Prostate gland (tissue), 2 donors: Measurements from ENCODE around the gene CEP112. TPM values are rescaled to one million over a fixed set of nuclear protein-coding genes. Genes with fewer than 3 reads are reported as not detected.
A peak's percentile ranks its signal among the peaks of the same experiment; 100 is the strongest.

ENCODE experiments used
- DNase-seq: peaks from one replicate; pipeline ENCODE4 v3.0.0-alpha.2; 2019; ENCODE audit warnings: low spot score
- H3K27ac ChIP-seq, 2 donors: fragments of 200-600 bp; sonication (generic); 2 replicates each; pipeline ENCODE4 v1.5.1; 2017 to 2019
- H3K27me3 ChIP-seq: fragments of 200-600 bp; sonication (generic); replicated peaks from 2 replicates; pipeline ENCODE4 v1.5.1; 2019; ENCODE audit not compliant: insufficient read depth
- H3K36me3 ChIP-seq, 2 donors: fragments of 200-600 bp; sonication (generic); 1 replicate in 1 of 2; 2 replicates in 1 of 2; pipeline versions ENCODE4 v1.5.1 to v1.8.1; 2017 to 2019
- H3K4me1 ChIP-seq: fragments of 200-600 bp; sonication (generic); replicated peaks from 2 replicates; pipeline ENCODE4 v1.5.1; 2019
- H3K4me3 ChIP-seq, 2 donors: fragments of 200-600 bp; sonication (generic); 2 replicates each; pipeline ENCODE4 v1.5.1; 2017 to 2019
- H3K9me3 ChIP-seq: fragments of 200-600 bp; sonication (generic); 2 replicates; pipeline ENCODE4 v1.5.1; 2017
- CTCF ChIP-seq, 4 experiments: fragments of 200-600 bp in 2 of 4; fragments of 450-650 bp in 2 of 4; sonication (generic) in 2 of 4; IDR thresholded peaks; 1 replicate in 3 of 4; 2 replicates in 1 of 4; pipeline ENCODE4 v1.5.1; 2016 to 2019; ENCODE audit warnings: antibody characterized with exemption in 4 of 4, mild to moderate bottlenecking in 2 of 4, moderate library complexity in 2 of 4
- POLR2A ChIP-seq: fragments of 450-650 bp; IDR thresholded peaks from one replicate; pipeline ENCODE4 v1.6.1; 2016; ENCODE audit warnings: antibody characterized with exemption, mild to moderate bottlenecking
- POLR2AphosphoS5 ChIP-seq: sonication (generic); formaldehyde crosslinking; IDR thresholded peaks from one replicate; pipeline ENCODE4 v1.6.1; 2017; ENCODE audit warnings: antibody characterized with exemption
- WGBS: methylation state at CpG from one replicate; pipeline ENCODE4 v1.1.5; 2018; 5-methylcytosine and 5-hydroxymethylcytosine counted together
- intact Hi-C: fragments of 100-400 bp; cut with DNase I; formaldehyde crosslinking; loops from one replicate; pipeline ENCODE4 v1.14.2; 2022
- total RNA-seq, 2 donors: library from RNA; depleted of rRNA; stranded (reverse); fragments of >200 nt; gene quantifications; one replicate each; pipeline ENCODE4 v1.1.0, GENCODE V29; 2016

CEP112 gene
- total RNA-seq, 2 donors from 2014 or later, result 2.3 to 22.8 TPM

GRCh38 chr17:65743308-65743655, 448.7 kb downstream of the CEP112 start:
- WGBS, result 10% methylated on average over 1 of the region's 1 CpG
- TF ChIP-seq POLR2AphosphoS5 (no peak), POLR2A (no peak), CTCF (IDR thresholded peaks at IDR 0.05) (no peak)
- no peaks in the 10 kb centered on the region for H3K4me1 ChIP-seq
- no peaks in the 10 kb centered on the region for H3K9me3 ChIP-seq
- no peak for DNase-seq
- H3K36me3 ChIP-seq, result no peaks in the 10 kb centered on the region
- H3K27me3 ChIP-seq, result no peaks in the 10 kb centered on the region
- intact Hi-C loops, result no loop called here
- no peak overlapping the region for H3K27ac ChIP-seq
- H3K4me3 ChIP-seq, result no peak overlapping the region

GRCh38 chr17:65742403-65743307, 449.3 kb downstream of the CEP112 start:
- intact Hi-C loops, result no loop called here
- Histone ChIP-seq H3K36me3 (no peaks in the 10 kb centered on the region), H3K27ac (peak overlapping the region in 1 of 2 donors; percentile 26), H3K4me3 (no peak overlapping the region), H3K9me3 (no peaks in the 10 kb centered on the region), H3K27me3 (no peaks in the 10 kb centered on the region), H3K4me1 (no peaks in the 10 kb centered on the region)
- TF ChIP-seq POLR2AphosphoS5 (no peak), CTCF (IDR thresholded peaks at IDR 0.05) (no peak), POLR2A (no peak)
- 24% methylated on average over 6 of the region's 6 CpGs for WGBS
- no peak for DNase-seq

- no peak overlapping the region for H3K27ac ChIP-seq
- H3K4me3 ChIP-seq, result no peak overlapping the region
- H3K4me1 ChIP-seq, result no peaks in the 10 kb centered on the region
- WGBS, result 87% methylated on average over 1 of the region's 1 CpG
- H3K27me3 ChIP-seq, result no peaks in the 10 kb centered on the region
- intact Hi-C loops, result no loop called here
- H3K9me3 ChIP-seq, result no peaks in the 10 kb centered on the region
- H3K36me3 ChIP-seq, result no peaks in the 10 kb centered on the region
- no peak for TF ChIP-seq POLR2AphosphoS5
- TF ChIP-seq POLR2A, result no peak
- no peak for TF ChIP-seq CTCF (IDR thresholded peaks at IDR 0.05)
- no peak for DNase-seq
These were observed 450.2 kb downstream of the CEP112 start for GRCh38 chr17:65741710-65742109.

GRCh38 chr17:65739034-65739433, 452.9 kb downstream of the CEP112 start:
- Histone ChIP-seq H3K27me3 (no peaks in the 10 kb centered on the region), H3K36me3 (no peaks in the 10 kb centered on the region), H3K4me3 (no peak overlapping the region), H3K4me1 (no peaks in the 10 kb centered on the region), H3K27ac (no peak overlapping the region), H3K9me3 (no peaks in the 10 kb centered on the region)
- intact Hi-C loops, result no loop called here
- no peak for DNase-seq
- no peak for TF ChIP-seq POLR2A
- TF ChIP-seq POLR2AphosphoS5, result no peak
- TF ChIP-seq CTCF (IDR thresholded peaks at IDR 0.05), result no peak

- no peak overlapping the region for H3K4me3 ChIP-seq
- H3K27me3 ChIP-seq, result no peaks in the 10 kb centered on the region
- intact Hi-C loops, result no loop called here
- WGBS, result 64% methylated on average over 4 of the region's 4 CpGs
- no peaks in the 10 kb centered on the region for H3K4me1 ChIP-seq
- H3K36me3 ChIP-seq, result no peaks in the 10 kb centered on the region
- no peak overlapping the region for H3K27ac ChIP-seq
- no peak for DNase-seq
- TF ChIP-seq CTCF (IDR thresholded peaks at IDR 0.05) (no peak), POLR2A (no peak), POLR2AphosphoS5 (no peak)
- H3K9me3 ChIP-seq, result no peaks in the 10 kb centered on the region
These were observed 454.5 kb downstream of the CEP112 start for GRCh38 chr17:65737451-65737850.
